ENCODE results near the gene DPYD. TPM values are rescaled to one million over a fixed set of nuclear protein-coding genes. Genes with fewer than 3 reads are reported as not detected.

DPYD gene
- total RNA-seq, 1 donor from 2014 or later: 8.8 TPM

- no peaks in the 10 kb centered on the region for H3K36me3 ChIP-seq (ENCODE audit: insufficient read depth, low read length)
- no peak for TF ChIP-seq CTCF (IDR thresholded peaks at IDR 0.05; ENCODE audit: insufficient read depth, low read depth, low read length)
- TF ChIP-seq EZH2 (IDR thresholded peaks at IDR 0.05; ENCODE audit: insufficient read depth, low read length): no peak
- no peak overlapping the region for H3K4me3 Mint-ChIP-seq (ENCODE audit: unreplicated experiment)
- H3K4me2 ChIP-seq (ENCODE audit: low read length): no peak overlapping the region
- DNase-seq (ENCODE audit: low read depth) (peak; percentile 65), FAIRE-seq (no peak)
- H3K79me2 ChIP-seq (ENCODE audit: insufficient read depth, low read length): no peaks in the 10 kb centered on the region
- no peak overlapping the region for H3K27ac Mint-ChIP-seq (ENCODE audit: unreplicated experiment)
- H3K9me3 ChIP-seq (ENCODE audit: insufficient read depth, low read depth, low read length): no peaks in the 10 kb centered on the region
- H3K27me3 ChIP-seq (ENCODE audit: insufficient read depth, low read length): no peaks in the 10 kb centered on the region
- H3K9ac ChIP-seq (ENCODE audit: low read length): no peak overlapping the region
- H3K36me3 Mint-ChIP-seq (ENCODE audit: low read depth, unreplicated experiment): no peaks in the 10 kb centered on the region
- no peaks in the 10 kb centered on the region for H3K4me1 ChIP-seq (ENCODE audit: insufficient read depth, low read length)
- H3K27me3 Mint-ChIP-seq (ENCODE audit: low read depth, unreplicated experiment): no peaks in the 10 kb centered on the region
- no peaks in the 10 kb centered on the region for H4K20me1 ChIP-seq (ENCODE audit: insufficient read depth, low read length)
- no peaks in the 10 kb centered on the region for H3K4me1 Mint-ChIP-seq (ENCODE audit: low read depth, unreplicated experiment)
- H3K4me3 ChIP-seq (ENCODE audit: insufficient read depth, low read depth, low read length): no peak overlapping the region
- H3K27ac ChIP-seq (ENCODE audit: low read depth, low read length): no peak overlapping the region
- H2AFZ ChIP-seq (ENCODE audit: low read depth, low read length): no peak overlapping the region
- peaks cover under 1% of the 10 kb centered on the region for H3K9me3 Mint-ChIP-seq (ENCODE audit: unreplicated experiment)
Measured at GRCh38 chr1:97651250-97651649, 269.6 kb downstream of the DPYD start.

GRCh38 chr1:97649591-97649990 is 271.2 kb downstream of the DPYD start:
- H3K27ac Mint-ChIP-seq (ENCODE audit: unreplicated experiment): no peak overlapping the region

More at GRCh38 chr1:97649591-97649990, 271.2 kb downstream of the DPYD start:
- Histone ChIP-seq H2AFZ (ENCODE audit: low read depth, low read length) (no peak overlapping the region), H3K9ac (ENCODE audit: low read length) (no peak overlapping the region), H3K4me1 (ENCODE audit: insufficient read depth, low read length) (no peaks in the 10 kb centered on the region), H3K4me2 (ENCODE audit: low read length) (no peak overlapping the region), H3K36me3 (ENCODE audit: insufficient read depth, low read length) (no peaks in the 10 kb centered on the region), H3K27me3 (ENCODE audit: insufficient read depth, low read length) (no peaks in the 10 kb centered on the region), H3K9me3 (ENCODE audit: insufficient read depth, low read depth, low read length) (no peaks in the 10 kb centered on the region), H3K4me3 (ENCODE audit: insufficient read depth, low read depth, low read length) (no peak overlapping the region), H3K79me2 (ENCODE audit: insufficient read depth, low read length) (no peaks in the 10 kb centered on the region), H4K20me1 (ENCODE audit: insufficient read depth, low read length) (no peaks in the 10 kb centered on the region), H3K27ac (ENCODE audit: low read depth, low read length) (no peak overlapping the region)
- FAIRE-seq (no peak), DNase-seq (ENCODE audit: low read depth) (no peak)
- TF ChIP-seq EZH2 (IDR thresholded peaks at IDR 0.05; ENCODE audit: insufficient read depth, low read length): no peak
- TF ChIP-seq CTCF (IDR thresholded peaks at IDR 0.05; ENCODE audit: insufficient read depth, low read depth, low read length): no peak
- H3K4me1 Mint-ChIP-seq (ENCODE audit: low read depth, unreplicated experiment): no peaks in the 10 kb centered on the region
- H3K27me3 Mint-ChIP-seq (ENCODE audit: low read depth, unreplicated experiment): no peaks in the 10 kb centered on the region
- H3K4me3 Mint-ChIP-seq (ENCODE audit: unreplicated experiment): no peak overlapping the region
- no peaks in the 10 kb centered on the region for H3K36me3 Mint-ChIP-seq (ENCODE audit: low read depth, unreplicated experiment)
- H3K9me3 Mint-ChIP-seq (ENCODE audit: unreplicated experiment): peaks cover 2% of the 10 kb centered on the region

Measured in astrocyte (in vitro differentiated cells and primary cell).